Type B pancreatic cell (in vitro differentiated cells): ENCODE measurements around the gene ANKS1B. TPM values are rescaled to one million over a fixed set of nuclear protein-coding genes. Genes with fewer than 3 reads are reported as not detected.

Source experiments
- DNase-seq: peaks from one replicate; pipeline ENCODE4 v3.0.0; 2021; ENCODE audit warnings: mixed read lengths; ENCODE audit not compliant: unreplicated experiment; ENCODE audit errors: extremely low spot score
- H3K27ac Mint-ChIP-seq: 2 replicates; pipeline ENCODE4 v1.8.0; 2021; ENCODE audit warnings: mild to moderate bottlenecking, mixed read lengths
- H3K27me3 Mint-ChIP-seq: 2 replicates; pipeline ENCODE4 v1.8.0; 2021; ENCODE audit warnings: mixed read lengths
- H3K36me3 Mint-ChIP-seq: 2 replicates; pipeline ENCODE4 v1.8.0; 2021; ENCODE audit warnings: mixed read lengths
- H3K4me1 Mint-ChIP-seq: one replicate; pipeline ENCODE4 v1.8.0; 2021; ENCODE audit warnings: mixed read lengths; ENCODE audit not compliant: unreplicated experiment
- H3K4me3 Mint-ChIP-seq: 2 replicates; pipeline ENCODE4 v1.8.0; 2021; ENCODE audit warnings: mild to moderate bottlenecking, mixed read lengths
- H3K9me3 Mint-ChIP-seq: 2 replicates; pipeline ENCODE4 v1.8.0; 2021; ENCODE audit warnings: mixed read lengths
- CTCF ChIP-seq: fragments of 200-600 bp; sonication (generic); conservative IDR thresholded peaks from 2 replicates; pipeline ENCODE4 v1.5.0; 2021; ENCODE audit warnings: antibody characterized with exemption, mild to moderate bottlenecking
- total RNA-seq: library from RNA; stranded (reverse); gene quantifications from 2 replicates; pipeline ENCODE4 v1.2.1, GENCODE V29; 2021; ENCODE audit warnings: low replicate concordance

ANKS1B gene
- total RNA-seq, 1 donor from 2014 or later = 4.7 TPM

DNA sequence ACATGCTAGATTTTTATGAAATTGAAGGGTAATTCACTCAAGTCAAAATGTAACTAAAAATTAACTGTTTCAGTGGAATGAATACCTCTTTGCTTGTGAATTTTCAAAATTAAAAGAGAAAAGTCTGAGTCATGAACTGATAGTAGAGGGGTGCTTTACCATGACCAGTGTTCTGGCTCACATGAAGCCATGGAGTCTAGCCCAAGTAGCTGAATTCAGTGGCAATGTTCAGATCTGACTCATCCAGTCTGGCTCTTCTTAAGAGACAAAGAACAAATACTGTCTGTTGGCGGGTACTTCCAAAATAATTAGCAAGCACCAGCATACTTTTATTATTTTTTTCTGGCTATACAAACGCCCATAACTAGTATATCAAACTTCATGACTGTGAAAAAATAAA, 703.5 kb downstream of the ANKS1B start:
- TF ChIP-seq CTCF = no peak
- no peaks in the 10 kb centered on the region for H3K4me1 Mint-ChIP-seq
- no peak for DNase-seq
- no peaks in the 10 kb centered on the region for H3K27me3 Mint-ChIP-seq
- H3K9me3 Mint-ChIP-seq = peaks cover 4% of the 10 kb centered on the region
- no peak overlapping the region for H3K27ac Mint-ChIP-seq
- no peak overlapping the region for H3K4me3 Mint-ChIP-seq
- H3K36me3 Mint-ChIP-seq = no peaks in the 10 kb centered on the region

DNA sequence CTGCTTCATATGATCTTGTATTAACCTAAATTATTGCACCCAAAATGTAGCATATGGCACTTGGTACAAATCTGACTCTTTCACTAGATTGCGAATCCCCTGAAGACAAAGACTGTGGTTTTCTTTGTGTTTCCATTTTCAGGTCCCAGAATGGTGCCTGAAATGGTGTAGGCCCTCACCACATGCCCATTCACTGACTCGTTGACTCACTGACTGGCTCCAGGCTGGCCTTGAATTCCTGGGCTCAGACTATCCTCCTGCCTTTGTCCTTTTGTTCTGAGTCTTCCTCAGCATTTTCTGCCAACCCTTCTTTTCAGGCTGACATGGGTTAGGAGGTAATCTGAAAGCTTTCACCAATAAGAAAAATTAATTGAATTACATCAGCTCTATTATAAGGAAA, 705.8 kb downstream of the ANKS1B start:
- no peak for DNase-seq
- no peak for TF ChIP-seq CTCF
- H3K9me3 Mint-ChIP-seq = peaks cover 14% of the 10 kb centered on the region
- no peaks in the 10 kb centered on the region for H3K27me3 Mint-ChIP-seq
- H3K27ac Mint-ChIP-seq = no peak overlapping the region
- no peaks in the 10 kb centered on the region for H3K4me1 Mint-ChIP-seq
- H3K4me3 Mint-ChIP-seq = no peak overlapping the region
- no peaks in the 10 kb centered on the region for H3K36me3 Mint-ChIP-seq

GRCh38 chr12:99277591-99278379, 707.0 kb downstream of the ANKS1B start:
- no peak overlapping the region for H3K27ac Mint-ChIP-seq
- DNase-seq = no peak
- no peaks in the 10 kb centered on the region for H3K27me3 Mint-ChIP-seq
- peaks cover 14% of the 10 kb centered on the region for H3K9me3 Mint-ChIP-seq
- no peak for TF ChIP-seq CTCF
- H3K4me3 Mint-ChIP-seq = no peak overlapping the region
- no peaks in the 10 kb centered on the region for H3K36me3 Mint-ChIP-seq
- no peaks in the 10 kb centered on the region for H3K4me1 Mint-ChIP-seq

DNA sequence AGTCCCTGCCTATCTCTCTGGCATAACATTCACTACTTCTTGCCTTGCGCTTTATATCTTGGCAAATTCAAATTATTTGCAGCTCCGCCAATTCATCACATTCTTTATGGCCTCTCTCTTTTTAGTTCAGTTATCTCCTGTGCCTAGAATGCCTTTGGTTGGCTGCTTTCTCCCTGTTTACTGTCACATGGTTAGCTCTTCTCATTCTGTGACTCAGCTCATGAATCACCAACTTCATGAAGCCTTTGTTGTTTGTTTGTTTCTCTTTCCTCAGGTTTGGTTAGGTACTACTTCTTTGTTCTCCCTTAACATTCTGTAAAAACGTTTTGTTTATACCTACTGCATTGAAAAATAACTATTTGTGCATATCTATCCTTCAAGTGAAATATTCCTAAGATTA, 713.7 kb downstream of the ANKS1B start:
- DNase-seq = no peak
- no peaks in the 10 kb centered on the region for H3K27me3 Mint-ChIP-seq
- H3K27ac Mint-ChIP-seq = no peak overlapping the region
- no peaks in the 10 kb centered on the region for H3K4me1 Mint-ChIP-seq
- no peak for TF ChIP-seq CTCF
- no peaks in the 10 kb centered on the region for H3K36me3 Mint-ChIP-seq
- H3K9me3 Mint-ChIP-seq = peaks cover 10% of the 10 kb centered on the region
- H3K4me3 Mint-ChIP-seq = no peak overlapping the region

GRCh38 chr12:99267038-99267437, 717.7 kb downstream of the ANKS1B start:
- no peak for TF ChIP-seq CTCF
- H3K4me3 Mint-ChIP-seq = no peak overlapping the region
- no peaks in the 10 kb centered on the region for H3K4me1 Mint-ChIP-seq
- no peak for DNase-seq
- H3K9me3 Mint-ChIP-seq = peaks cover 5% of the 10 kb centered on the region
- no peak overlapping the region for H3K27ac Mint-ChIP-seq
- no peaks in the 10 kb centered on the region for H3K27me3 Mint-ChIP-seq
- H3K36me3 Mint-ChIP-seq = no peaks in the 10 kb centered on the region
